Ascending aorta (tissue), 2 donors: Measurements from ENCODE around the gene AUTS2. TPM values are rescaled to one million over a fixed set of nuclear protein-coding genes. Genes with fewer than 3 reads are reported as not detected.

Experiments used
- DNase-seq, 2 donors: peaks; one replicate each; pipeline ENCODE4 v3.0.0-alpha.2; 2019; ENCODE audit warnings: low spot score in 2 of 2
- H3K27ac ChIP-seq, 2 donors: fragments of 200-600 bp; sonication (generic); one replicate each; pipeline ENCODE4 v1.5.1; 2016 to 2017; ENCODE audit warnings: mild to moderate bottlenecking in 1 of 2
- H3K27me3 ChIP-seq: fragments of 200-600 bp; sonication (generic); one replicate; pipeline ENCODE4 v1.5.1; 2017
- H3K36me3 ChIP-seq, 2 donors: fragments of 200-600 bp; sonication (generic); one replicate each; pipeline ENCODE4 v1.5.1; 2016
- H3K4me1 ChIP-seq, 2 donors: fragments of 200-600 bp; sonication (generic); one replicate each; pipeline ENCODE4 v1.5.1; 2016 to 2017; ENCODE audit warnings: mild to moderate bottlenecking in 1 of 2
- H3K4me3 ChIP-seq, 2 donors: fragments of 200-600 bp; sonication (generic); one replicate each; pipeline ENCODE4 v1.5.1; 2016 to 2017; ENCODE audit warnings: mild to moderate bottlenecking in 1 of 2
- H3K9me3 ChIP-seq, 2 donors: fragments of 200-600 bp; sonication (generic); one replicate each; pipeline ENCODE4 v1.5.1; 2016
- intact Hi-C: fragments of 100-400 bp; cut with DNase I; formaldehyde crosslinking; loops from one replicate; pipeline ENCODE4 v1.15.1; 2023
- total RNA-seq: library from RNA; depleted of rRNA; stranded (reverse); fragments of >200 nt; gene quantifications from one replicate; pipeline ENCODE4 v1.1.0, GENCODE V29; 2016
- TF ChIP-seq, protein P1 (sequence below), 3 experiments: fragments of 200-600 bp in 2 of 3; fragments of 450-650 bp in 1 of 3; sonication (generic) in 2 of 3; IDR thresholded peaks; one replicate each; pipeline ENCODE4 v1.5.1; 2016 to 2019; ENCODE audit warnings: antibody characterized with exemption in 3 of 3, mild to moderate bottlenecking in 1 of 3, moderate library complexity in 1 of 3

AUTS2 gene
- total RNA-seq, 1 donor from 2014 or later = 90.4 TPM

DNA sequence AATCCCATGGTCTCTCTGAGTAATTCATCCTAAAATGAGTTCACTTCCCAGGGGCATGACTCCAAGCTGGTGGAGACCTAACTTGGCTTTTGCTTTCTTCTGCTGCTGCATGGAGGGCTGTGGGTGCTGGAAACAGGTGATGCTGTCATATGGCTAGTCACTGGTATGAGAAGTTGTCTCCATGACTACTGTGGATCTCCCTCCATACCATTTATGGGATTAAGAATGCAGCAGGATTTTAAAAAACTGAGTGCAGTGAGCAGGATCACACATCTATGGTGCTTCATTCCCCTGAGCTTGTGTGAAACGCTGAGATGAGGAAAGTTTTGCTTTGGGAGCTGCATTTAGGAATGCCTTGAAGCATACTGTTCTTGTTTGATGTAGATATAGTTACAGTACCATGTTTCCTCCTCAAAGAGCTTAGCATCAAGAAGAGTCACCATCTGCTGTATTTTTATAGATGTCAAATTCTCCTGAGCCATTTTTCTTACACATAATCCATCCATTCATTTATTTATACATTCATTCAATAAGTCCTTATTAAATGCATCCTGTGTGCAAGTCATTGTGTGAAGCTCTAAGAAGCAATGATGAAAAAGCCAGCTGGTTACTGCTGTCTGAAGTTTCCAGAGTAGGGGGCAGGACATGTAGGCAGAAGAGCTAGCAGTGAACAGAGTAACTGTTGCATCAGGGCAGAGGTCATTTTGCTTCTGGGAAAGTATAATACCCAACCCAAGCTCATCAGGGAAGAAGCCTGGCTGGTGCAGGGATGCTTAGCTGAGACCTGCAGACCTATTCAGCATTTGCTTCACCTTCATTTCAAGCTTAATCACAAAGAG, 534.8 kb downstream of the AUTS2 start:
- Histone ChIP-seq H3K4me3 (no peak overlapping the region), H3K9me3 (no peaks in the 10 kb centered on the region), H3K27ac (no peak overlapping the region), H3K27me3 (no peaks in the 10 kb centered on the region), H3K4me1 (peaks cover 2 to 9% of the 10 kb centered on the region in 2 donors), H3K36me3 (no peaks in the 10 kb centered on the region)
- no peak for DNase-seq
- intact Hi-C loops = no loop called here
- TF ChIP-seq, protein P1, sequence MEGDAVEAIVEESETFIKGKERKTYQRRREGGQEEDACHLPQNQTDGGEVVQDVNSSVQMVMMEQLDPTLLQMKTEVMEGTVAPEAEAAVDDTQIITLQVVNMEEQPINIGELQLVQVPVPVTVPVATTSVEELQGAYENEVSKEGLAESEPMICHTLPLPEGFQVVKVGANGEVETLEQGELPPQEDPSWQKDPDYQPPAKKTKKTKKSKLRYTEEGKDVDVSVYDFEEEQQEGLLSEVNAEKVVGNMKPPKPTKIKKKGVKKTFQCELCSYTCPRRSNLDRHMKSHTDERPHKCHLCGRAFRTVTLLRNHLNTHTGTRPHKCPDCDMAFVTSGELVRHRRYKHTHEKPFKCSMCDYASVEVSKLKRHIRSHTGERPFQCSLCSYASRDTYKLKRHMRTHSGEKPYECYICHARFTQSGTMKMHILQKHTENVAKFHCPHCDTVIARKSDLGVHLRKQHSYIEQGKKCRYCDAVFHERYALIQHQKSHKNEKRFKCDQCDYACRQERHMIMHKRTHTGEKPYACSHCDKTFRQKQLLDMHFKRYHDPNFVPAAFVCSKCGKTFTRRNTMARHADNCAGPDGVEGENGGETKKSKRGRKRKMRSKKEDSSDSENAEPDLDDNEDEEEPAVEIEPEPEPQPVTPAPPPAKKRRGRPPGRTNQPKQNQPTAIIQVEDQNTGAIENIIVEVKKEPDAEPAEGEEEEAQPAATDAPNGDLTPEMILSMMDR (IDR thresholded peaks at IDR 0.05) = no peak

DNA sequence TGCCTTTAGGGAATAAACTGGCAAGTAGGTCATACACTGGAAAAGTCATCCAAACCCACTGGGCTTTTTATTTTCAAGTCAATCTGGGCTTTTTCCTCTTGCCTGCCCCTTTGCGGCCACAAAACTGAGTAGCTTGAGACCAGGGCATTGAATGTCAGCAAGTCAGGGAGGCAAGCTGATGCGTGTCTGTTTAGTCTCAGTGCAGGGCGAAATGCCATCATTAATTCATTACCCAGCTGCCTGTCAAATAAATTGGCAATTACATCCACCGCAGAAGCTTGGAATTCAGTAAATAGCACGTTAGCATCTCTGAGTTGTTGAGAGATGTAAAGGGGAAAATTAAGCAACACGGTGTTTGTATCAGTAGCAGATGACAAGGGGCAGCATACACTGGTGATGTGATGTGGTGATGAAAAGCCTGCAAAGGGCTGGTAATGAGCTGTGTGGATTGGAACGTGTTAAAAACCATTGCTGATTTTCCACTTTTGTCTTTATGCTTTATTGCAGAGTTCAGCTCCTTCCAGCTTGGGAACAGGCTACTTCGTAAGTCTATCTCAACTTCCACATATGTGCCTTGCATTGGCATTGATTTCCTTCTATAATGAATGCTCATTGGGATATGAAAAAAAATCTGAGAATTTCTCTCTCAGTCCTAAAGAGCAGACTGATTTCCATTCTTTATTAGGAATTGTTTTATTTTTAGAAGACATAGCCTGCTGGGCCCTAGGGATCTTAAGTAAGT, 535.9 kb downstream of the AUTS2 start:
- no peaks in the 10 kb centered on the region for H3K9me3 ChIP-seq
- DNase-seq = no peak
- intact Hi-C loops = no loop called here
- H3K36me3 ChIP-seq = no peaks in the 10 kb centered on the region
- H3K4me3 ChIP-seq = no peak overlapping the region
- TF ChIP-seq, protein P1 (IDR thresholded peaks at IDR 0.05) = no peak
- H3K4me1 ChIP-seq = peaks cover 2 to 9% of the 10 kb centered on the region in 2 donors
- no peak overlapping the region for H3K27ac ChIP-seq
- no peaks in the 10 kb centered on the region for H3K27me3 ChIP-seq

DNA sequence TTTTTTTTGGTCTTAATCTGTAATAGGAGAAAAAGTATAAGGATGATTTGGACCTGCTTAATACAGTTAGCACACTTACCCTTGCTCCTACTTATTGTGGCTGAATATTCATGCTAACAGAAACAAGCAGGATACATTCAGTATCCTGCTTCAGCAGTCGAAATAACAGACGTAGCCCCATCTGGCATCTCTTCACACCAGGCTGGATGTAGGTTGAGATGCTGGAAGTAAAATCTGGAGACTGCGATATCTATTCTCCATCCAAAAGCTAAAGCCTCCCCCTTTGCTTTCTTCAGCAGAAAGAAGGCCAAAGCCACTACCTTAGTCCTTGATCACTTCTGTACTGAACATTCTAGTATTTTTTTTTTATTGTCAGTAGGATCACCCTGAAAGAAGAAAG, 537.4 kb downstream of the AUTS2 start:
- H3K9me3 ChIP-seq = no peaks in the 10 kb centered on the region
- intact Hi-C loops = no loop called here

DNA sequence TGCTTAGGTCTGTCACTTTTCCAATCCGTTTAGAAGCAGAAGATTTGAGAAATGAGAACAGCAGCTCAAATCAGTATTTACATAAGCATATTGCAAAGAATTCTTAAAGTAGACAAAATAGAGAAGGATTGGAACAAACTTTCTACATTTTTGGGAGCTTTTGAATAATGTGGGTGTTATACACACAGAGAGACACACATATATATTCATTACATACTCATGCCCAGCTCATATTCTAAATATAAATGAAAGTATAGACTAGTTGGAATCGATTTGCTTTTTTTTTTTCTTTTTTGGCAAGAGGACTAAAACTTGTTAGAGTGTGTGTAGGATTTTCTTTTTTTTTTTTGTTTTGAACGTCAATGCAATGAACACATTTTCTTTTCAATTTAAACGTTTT, 538.9 kb downstream of the AUTS2 start:
- H3K4me1 ChIP-seq = peaks cover 2 to 9% of the 10 kb centered on the region in 2 donors
- H3K9me3 ChIP-seq = no peaks in the 10 kb centered on the region
- H3K27ac ChIP-seq = no peak overlapping the region
- no peak overlapping the region for H3K4me3 ChIP-seq
- TF ChIP-seq, protein P1 (IDR thresholded peaks at IDR 0.05) = no peak
- intact Hi-C loops = no loop called here
- DNase-seq = no peak
- H3K36me3 ChIP-seq = no peaks in the 10 kb centered on the region
- H3K27me3 ChIP-seq = no peaks in the 10 kb centered on the region

More for the DNA sequence above, 537.4 kb downstream of the AUTS2 start:
- no peaks in the 10 kb centered on the region for H3K27me3 ChIP-seq
- peaks cover 2 to 9% of the 10 kb centered on the region in 2 donors for H3K4me1 ChIP-seq
- TF ChIP-seq, protein P1 (IDR thresholded peaks at IDR 0.05) = no peak
- no peak overlapping the region for H3K27ac ChIP-seq
- no peak overlapping the region for H3K4me3 ChIP-seq
- DNase-seq = no peak
- H3K36me3 ChIP-seq = no peaks in the 10 kb centered on the region

DNA sequence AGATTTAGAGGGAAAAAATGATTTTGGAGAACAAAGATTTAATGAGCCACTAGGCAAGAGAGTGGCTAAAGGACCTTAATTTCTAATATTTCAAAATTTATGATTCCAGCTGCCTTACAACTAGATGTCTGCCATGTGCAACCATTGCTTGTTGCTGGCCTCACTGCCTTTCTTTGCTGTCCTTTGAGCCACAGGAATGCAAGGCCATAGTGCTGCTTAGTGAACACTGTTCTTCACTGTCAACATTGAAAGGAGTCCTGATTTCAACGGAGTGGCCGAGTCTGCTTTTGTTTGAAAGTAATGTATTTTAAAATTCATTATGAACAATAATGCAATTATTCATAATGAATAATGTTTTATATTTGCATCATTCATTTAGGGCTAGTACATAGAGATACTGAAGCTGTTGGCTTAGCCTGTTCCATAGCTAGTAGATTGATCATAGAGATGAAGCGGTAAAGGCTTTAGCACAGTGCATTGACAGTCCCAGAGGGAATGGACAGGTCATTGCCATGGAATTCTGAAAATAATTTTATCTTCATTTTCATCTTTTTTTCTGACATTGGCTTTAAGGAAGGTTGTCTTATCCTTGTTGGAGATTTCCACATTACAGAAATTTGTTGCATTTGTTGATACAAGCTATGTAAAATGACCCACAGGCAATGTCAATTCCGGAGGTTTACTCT, 544.1 kb downstream of the AUTS2 start:
- Histone ChIP-seq H3K9me3 (no peaks in the 10 kb centered on the region), H3K4me1 (no peaks in the 10 kb centered on the region), H3K4me3 (no peak overlapping the region), H3K36me3 (no peaks in the 10 kb centered on the region), H3K27me3 (no peaks in the 10 kb centered on the region), H3K27ac (no peak overlapping the region)
- intact Hi-C loops = no loop called here
- DNase-seq = no peak
- TF ChIP-seq, protein P1 (IDR thresholded peaks at IDR 0.05) = no peak
